Neural cell (in vitro differentiated cells): ENCODE data around the gene RRAS2. TPM values are rescaled to one million over a fixed set of nuclear protein-coding genes. Genes with fewer than 3 reads are reported as not detected.
A peak's percentile ranks its signal among the peaks of the same experiment; 100 is the strongest.

ENCODE experiments used
- H2AFZ ChIP-seq: fragments of 200-600, 300-800 bp; sonication (generic), shearing (Covaris generic); 2 replicates; pipeline ENCODE4 v1.6.0; 2014; ENCODE audit warnings: low read depth, mild to moderate bottlenecking, antibody characterized with exemption, low read length, moderate library complexity
- H3F3A ChIP-seq: fragments of 200-600 bp; shearing (Covaris generic); 2 replicates; pipeline ENCODE4 v1.6.1; 2016; ENCODE audit warnings: mild to moderate bottlenecking, moderate library complexity, mixed read lengths, antibody characterized with exemption, low read length; ENCODE audit not compliant: insufficient read depth, poor library complexity, severe bottlenecking
- H3K27ac ChIP-seq: fragments of 200-600, 300-800 bp; sonication (generic), shearing (Covaris generic); 2 replicates; pipeline ENCODE4 v1.5.1; 2014; ENCODE audit warnings: mild to moderate bottlenecking, low read length, moderate library complexity
- H3K27me3 ChIP-seq: fragments of 300-800, 200-600 bp; sonication (generic), shearing (Covaris generic); 2 replicates; pipeline ENCODE4 v1.6.0; 2014; ENCODE audit warnings: mild to moderate bottlenecking, low read depth, low read length, moderate library complexity; ENCODE audit not compliant: insufficient read depth
- H3K36me3 ChIP-seq: fragments of 300-800, 200-600 bp; sonication (generic), shearing (Covaris generic); 2 replicates; pipeline ENCODE4 v1.5.1; 2014; ENCODE audit warnings: mild to moderate bottlenecking, antibody characterized with exemption, low read length, moderate library complexity; ENCODE audit not compliant: insufficient read depth
- H3K4me2 ChIP-seq: fragments of 300-800, 200-600 bp; sonication (generic), shearing (Covaris generic); 2 replicates; pipeline ENCODE4 v1.6.0; 2014; ENCODE audit warnings: mild to moderate bottlenecking, low read length
- H3K4me3 ChIP-seq: fragments of 300-800, 200-600 bp; sonication (generic), shearing (Covaris generic); 2 replicates; pipeline ENCODE4 v1.5.1; 2014; ENCODE audit warnings: mild to moderate bottlenecking, low read length, moderate library complexity
- H3K79me2 ChIP-seq: fragments of 200-600 bp; shearing (Covaris generic); replicated peaks from 2 replicates; pipeline ENCODE4 v1.6.0; 2014; ENCODE audit warnings: mild to moderate bottlenecking, low read length, moderate library complexity; ENCODE audit not compliant: insufficient read depth
- H3K9ac ChIP-seq: fragments of 300-800, 200-600 bp; sonication (generic), shearing (Covaris generic); 2 replicates; pipeline ENCODE4 v1.6.1; 2016; ENCODE audit warnings: mild to moderate bottlenecking, low read length, mixed read lengths
- H3K9me2 ChIP-seq: fragments of 200-600 bp; shearing (Covaris generic); 2 replicates; pipeline ENCODE4 v1.6.1; 2016; ENCODE audit warnings: mild to moderate bottlenecking, low read length, mixed read lengths; ENCODE audit not compliant: insufficient read depth
- H3K9me3 ChIP-seq: fragments of 200-600, 300-800 bp; sonication (generic), shearing (Covaris generic); 2 replicates; pipeline ENCODE4 v1.6.1; 2016; ENCODE audit warnings: mild to moderate bottlenecking, mixed run types, low read length, moderate library complexity, mixed read lengths
- H4K20me1 ChIP-seq: fragments of 200-600 bp; shearing (Covaris generic); 2 replicates; pipeline ENCODE4 v1.6.1; 2016; ENCODE audit warnings: mild to moderate bottlenecking, mixed run types; ENCODE audit not compliant: insufficient read depth
- EP300 ChIP-seq: fragments of 450-650 bp; conservative IDR thresholded peaks from 2 replicates; pipeline ENCODE4 v1.6.1; 2014; ENCODE audit warnings: antibody characterized with exemption, mild to moderate bottlenecking, moderate library complexity; ENCODE audit not compliant: poor library complexity, severe bottlenecking
- EZH2 ChIP-seq: fragments of 200-600, 300-800 bp; shearing (Covaris generic), sonication (generic); IDR thresholded peaks from 2 replicates; pipeline ENCODE4 v1.6.1; 2014; ENCODE audit warnings: antibody characterized with exemption, low read length, borderline replicate concordance, mild to moderate bottlenecking; ENCODE audit not compliant: insufficient read depth, poor library complexity, severe bottlenecking
- MXI1 ChIP-seq: fragments of 450-650 bp; conservative IDR thresholded peaks from 2 replicates; pipeline ENCODE4 v1.6.1; 2014; ENCODE audit warnings: antibody characterized with exemption, mild to moderate bottlenecking; ENCODE audit not compliant: poor library complexity, severe bottlenecking
- POLR2AphosphoS5 ChIP-seq: IDR thresholded peaks from 2 replicates; pipeline ENCODE4 v1.6.1; 2012
- RAD21 ChIP-seq: fragments of 450-650 bp; conservative IDR thresholded peaks from 2 replicates; pipeline ENCODE4 v1.6.1; 2014; ENCODE audit warnings: antibody characterized with exemption, mild to moderate bottlenecking, moderate library complexity
- SMC3 ChIP-seq: fragments of 450-650 bp; conservative IDR thresholded peaks from 2 replicates; pipeline ENCODE4 v1.6.1; 2014; ENCODE audit warnings: antibody characterized with exemption, mild to moderate bottlenecking, moderate library complexity; ENCODE audit not compliant: poor library complexity
- TAF1 ChIP-seq: IDR thresholded peaks from 2 replicates; pipeline ENCODE4 v1.6.1; 2012; ENCODE audit warnings: low read depth
- polyA plus RNA-seq: library from polyadenylated mRNA; depleted of rRNA; stranded (reverse); fragments of >200 nt; gene quantifications from 2 replicates; pipeline ENCODE4 v1.2.3, GENCODE V29; 2014
- TF ChIP-seq, protein P1 (sequence below): IDR thresholded peaks from 2 replicates; pipeline ENCODE4 v1.6.1; 2012; ENCODE audit warnings: borderline replicate concordance
- TF ChIP-seq, protein P2 (sequence below): fragments of 450-650 bp; IDR thresholded peaks from 2 replicates; pipeline ENCODE4 v1.5.1; 2014; ENCODE audit warnings: antibody characterized with exemption, mild to moderate bottlenecking, moderate library complexity; ENCODE audit not compliant: poor library complexity, severe bottlenecking

The RRAS2 gene
- polyA plus RNA-seq, 1 donor from 2014 or later, result 47.3 TPM

DNA sequence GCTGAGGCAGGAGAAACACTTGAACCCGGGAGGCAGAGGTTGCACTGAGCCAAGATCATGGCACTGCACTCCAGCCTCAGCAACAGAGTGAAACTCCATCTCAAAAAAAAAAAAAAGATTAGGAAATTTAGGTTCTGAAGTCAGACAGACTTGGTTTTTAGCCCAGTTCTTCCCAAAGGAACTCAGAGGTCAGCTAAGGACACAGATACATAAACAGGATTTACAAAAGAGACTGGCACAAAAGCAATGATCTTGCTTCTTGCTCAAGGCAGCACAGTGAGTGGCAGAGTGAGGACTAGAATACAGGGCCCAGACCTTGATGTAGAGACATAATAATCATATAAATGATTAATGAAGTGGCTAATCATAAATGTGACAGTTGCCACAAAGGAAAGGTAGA, 25.4 kb upstream of the RRAS2 start:
- Histone ChIP-seq H3K9ac (no peak overlapping the region), H3K4me3 (no peak overlapping the region), H3K4me2 (no peak overlapping the region), H3K36me3 (no peaks in the 10 kb centered on the region), H3K9me3 (no peaks in the 10 kb centered on the region), H3K79me2 (no peaks in the 10 kb centered on the region), H2AFZ (no peak overlapping the region), H4K20me1 (no peaks in the 10 kb centered on the region), H3F3A (no peaks in the 10 kb centered on the region), H3K27me3 (peaks cover 39% of the 10 kb centered on the region), H3K9me2 (no peaks in the 10 kb centered on the region), H3K27ac (no peak overlapping the region)
- TF ChIP-seq, protein P1, sequence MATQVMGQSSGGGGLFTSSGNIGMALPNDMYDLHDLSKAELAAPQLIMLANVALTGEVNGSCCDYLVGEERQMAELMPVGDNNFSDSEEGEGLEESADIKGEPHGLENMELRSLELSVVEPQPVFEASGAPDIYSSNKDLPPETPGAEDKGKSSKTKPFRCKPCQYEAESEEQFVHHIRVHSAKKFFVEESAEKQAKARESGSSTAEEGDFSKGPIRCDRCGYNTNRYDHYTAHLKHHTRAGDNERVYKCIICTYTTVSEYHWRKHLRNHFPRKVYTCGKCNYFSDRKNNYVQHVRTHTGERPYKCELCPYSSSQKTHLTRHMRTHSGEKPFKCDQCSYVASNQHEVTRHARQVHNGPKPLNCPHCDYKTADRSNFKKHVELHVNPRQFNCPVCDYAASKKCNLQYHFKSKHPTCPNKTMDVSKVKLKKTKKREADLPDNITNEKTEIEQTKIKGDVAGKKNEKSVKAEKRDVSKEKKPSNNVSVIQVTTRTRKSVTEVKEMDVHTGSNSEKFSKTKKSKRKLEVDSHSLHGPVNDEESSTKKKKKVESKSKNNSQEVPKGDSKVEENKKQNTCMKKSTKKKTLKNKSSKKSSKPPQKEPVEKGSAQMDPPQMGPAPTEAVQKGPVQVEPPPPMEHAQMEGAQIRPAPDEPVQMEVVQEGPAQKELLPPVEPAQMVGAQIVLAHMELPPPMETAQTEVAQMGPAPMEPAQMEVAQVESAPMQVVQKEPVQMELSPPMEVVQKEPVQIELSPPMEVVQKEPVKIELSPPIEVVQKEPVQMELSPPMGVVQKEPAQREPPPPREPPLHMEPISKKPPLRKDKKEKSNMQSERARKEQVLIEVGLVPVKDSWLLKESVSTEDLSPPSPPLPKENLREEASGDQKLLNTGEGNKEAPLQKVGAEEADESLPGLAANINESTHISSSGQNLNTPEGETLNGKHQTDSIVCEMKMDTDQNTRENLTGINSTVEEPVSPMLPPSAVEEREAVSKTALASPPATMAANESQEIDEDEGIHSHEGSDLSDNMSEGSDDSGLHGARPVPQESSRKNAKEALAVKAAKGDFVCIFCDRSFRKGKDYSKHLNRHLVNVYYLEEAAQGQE, result no peak
- TF ChIP-seq EP300 (no peak), MXI1 (no peak)

DNA sequence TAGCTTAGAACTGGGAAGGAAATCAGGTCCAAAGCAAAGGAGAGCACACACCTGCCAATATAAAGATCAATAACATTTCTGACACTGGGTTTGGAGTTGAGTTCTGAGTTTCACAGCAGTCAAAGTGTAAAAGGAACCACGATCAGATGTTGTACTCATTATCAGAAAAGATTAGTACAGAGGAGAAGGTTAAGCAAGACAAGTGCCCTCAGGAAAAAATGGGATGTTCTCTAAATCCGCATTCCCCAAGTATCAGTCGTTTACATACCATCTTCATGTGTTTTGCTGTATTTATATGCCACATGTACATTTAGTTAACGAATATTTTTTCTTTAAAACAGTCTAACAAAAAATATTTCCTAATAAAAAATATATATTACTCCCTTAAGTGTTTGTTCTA, 23.0 kb upstream of the RRAS2 start:
- Histone ChIP-seq H3K79me2 (no peaks in the 10 kb centered on the region), H3K27me3 (peaks cover 44% of the 10 kb centered on the region), H3K4me3 (peak overlapping the region; percentile 74), H2AFZ (no peak overlapping the region), H3K27ac (no peak overlapping the region), H3K4me2 (peak overlapping the region; percentile 66), H3K9me3 (no peaks in the 10 kb centered on the region), H3K36me3 (no peaks in the 10 kb centered on the region), H4K20me1 (no peaks in the 10 kb centered on the region), H3K9ac (no peak overlapping the region), H3F3A (no peaks in the 10 kb centered on the region), H3K9me2 (no peaks in the 10 kb centered on the region)
- TF ChIP-seq EP300 (no peak), TAF1 (no peak), EZH2 (no peak), POLR2AphosphoS5 (no peak), RAD21 (no peak), MXI1 (no peak), SMC3 (no peak)
- TF ChIP-seq, protein P1, result no peak
- TF ChIP-seq, protein P2, sequence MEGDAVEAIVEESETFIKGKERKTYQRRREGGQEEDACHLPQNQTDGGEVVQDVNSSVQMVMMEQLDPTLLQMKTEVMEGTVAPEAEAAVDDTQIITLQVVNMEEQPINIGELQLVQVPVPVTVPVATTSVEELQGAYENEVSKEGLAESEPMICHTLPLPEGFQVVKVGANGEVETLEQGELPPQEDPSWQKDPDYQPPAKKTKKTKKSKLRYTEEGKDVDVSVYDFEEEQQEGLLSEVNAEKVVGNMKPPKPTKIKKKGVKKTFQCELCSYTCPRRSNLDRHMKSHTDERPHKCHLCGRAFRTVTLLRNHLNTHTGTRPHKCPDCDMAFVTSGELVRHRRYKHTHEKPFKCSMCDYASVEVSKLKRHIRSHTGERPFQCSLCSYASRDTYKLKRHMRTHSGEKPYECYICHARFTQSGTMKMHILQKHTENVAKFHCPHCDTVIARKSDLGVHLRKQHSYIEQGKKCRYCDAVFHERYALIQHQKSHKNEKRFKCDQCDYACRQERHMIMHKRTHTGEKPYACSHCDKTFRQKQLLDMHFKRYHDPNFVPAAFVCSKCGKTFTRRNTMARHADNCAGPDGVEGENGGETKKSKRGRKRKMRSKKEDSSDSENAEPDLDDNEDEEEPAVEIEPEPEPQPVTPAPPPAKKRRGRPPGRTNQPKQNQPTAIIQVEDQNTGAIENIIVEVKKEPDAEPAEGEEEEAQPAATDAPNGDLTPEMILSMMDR, result no peak
